HCT116 (cell line): ENCODE measurements around the gene TEAD1. TPM values are rescaled to one million over a fixed set of nuclear protein-coding genes. Genes with fewer than 3 reads are reported as not detected.

Source experiments
- ATAC-seq: fragments of 200-7000 bp; cut with Tn5 transposase; 2 replicates; pipeline ENCODE4 v1.9.1; 2020; ENCODE audit warnings: mild to moderate bottlenecking, moderate library complexity
- BruUV-seq: library from RNA; stranded (reverse); fragments of 400-500 nt; replicated peaks from 2 replicates; lab custom pipeline; 2021; lab: Mats Ljungman, UMichigan
- CTCF ChIA-PET: fragments of 300-600 bp; sonication (Branson Sonifier 250); formaldehyde crosslinking; loops from one replicate; lab custom pipeline; 2021; ENCODE audit warnings: antibody characterized with exemption; lab: Charles Lee
- POLR2A ChIA-PET: fragments of 300-600, 350-600 bp; sonication (Branson Sonifier 250); formaldehyde crosslinking; loops from one replicate; lab custom pipeline; 2021; ENCODE audit warnings: antibody characterized with exemption; lab: Charles Lee
- RAD21 ChIA-PET, 2 experiments: fragments of 300-600 bp; sonication (Branson Sonifier 250); formaldehyde crosslinking; loops; one replicate each; lab custom pipeline; 2023; ENCODE audit warnings: low total read pairs in 2 of 2; ENCODE audit not compliant: uncharacterized antibody in 2 of 2, unreplicated experiment in 2 of 2, low non-redundant PET in 1 of 2; lab: Charles Lee
- DNase-seq: peaks from one replicate; pipeline ENCODE4 v3.0.0-alpha.2; 2010; ENCODE audit warnings: low read depth, low spot score
- H2AFZ ChIP-seq: fragments of 200-600 bp; shearing (Covaris generic), sonication (generic); 2 replicates; pipeline ENCODE4 v1.6.1; 2017; ENCODE audit warnings: low read depth, mixed run types, mixed read lengths, antibody characterized with exemption, low read length; ENCODE audit not compliant: poor library complexity, severe bottlenecking
- H3K27ac ChIP-seq: 2 replicates; pipeline ENCODE4 v1.5.1; 2012; ENCODE audit warnings: low read depth, low read length
- H3K27me3 ChIP-seq: fragments of 200-600 bp; sonication (generic); 2 replicates; pipeline ENCODE4 v1.6.1; 2016; ENCODE audit warnings: mixed run types, low read length, mixed read lengths; ENCODE audit not compliant: insufficient read depth
- H3K36me3 ChIP-seq, 2 experiments: fragments of 200-500 bp in 1 of 2; fragments of 200-600 bp in 1 of 2; sonication (Bioruptor generic) in 1 of 2; sonication (generic) in 1 of 2; 2 replicates each; pipeline versions ENCODE4 v1.5.1 to v1.6.1; 2014 to 2016; ENCODE audit warnings: low read length in 2 of 2, inconsistent platforms in 1 of 2, mixed read lengths in 1 of 2, mixed run types in 1 of 2; ENCODE audit not compliant: insufficient read depth in 2 of 2, control insufficient read depth in 1 of 2
- H3K4me1 ChIP-seq, 2 experiments: fragments of 200-600 bp in 1 of 2; sonication (generic) in 1 of 2; 2 replicates each; pipeline versions ENCODE4 v1.5.1 to v1.6.1; 2012 to 2017; ENCODE audit warnings: low read length in 2 of 2, inconsistent platforms in 1 of 2, mild to moderate bottlenecking in 1 of 2, mixed read lengths in 1 of 2, mixed run types in 1 of 2, moderate library complexity in 1 of 2; ENCODE audit not compliant: insufficient read depth in 2 of 2, control insufficient read depth in 1 of 2
- H3K4me2 ChIP-seq: fragments of 200-600 bp; sonication (generic); 2 replicates; pipeline ENCODE4 v1.6.1; 2017; ENCODE audit warnings: mixed run types, low read length, mixed read lengths
- H3K4me3 ChIP-seq, 2 experiments: fragments of 200-600 bp in 1 of 2; sonication (generic) in 1 of 2; replicated peaks in 1 of 2; 2 replicates each; pipeline ENCODE4 v1.5.1; 2011 to 2016; ENCODE audit warnings: low read length in 2 of 2, control low read depth in 1 of 2, low read depth in 1 of 2, mild to moderate bottlenecking in 1 of 2, mixed read lengths in 1 of 2, mixed run types in 1 of 2
- H3K79me2 ChIP-seq: fragments of 200-600 bp; sonication (generic); 2 replicates; pipeline ENCODE4 v1.6.1; 2017; ENCODE audit warnings: mild to moderate bottlenecking, mixed run types, low read length, moderate library complexity, mixed read lengths; ENCODE audit not compliant: insufficient read depth
- H3K9ac ChIP-seq: fragments of 200-600 bp; sonication (generic); 2 replicates; pipeline ENCODE4 v1.6.1; 2016; ENCODE audit warnings: low read length, mixed read lengths
- H3K9me2 ChIP-seq: fragments of 200-600 bp; sonication (generic), shearing (Covaris generic); 2 replicates; pipeline ENCODE4 v1.6.1; 2017; ENCODE audit warnings: mixed run types, mild to moderate bottlenecking, moderate library complexity; ENCODE audit not compliant: insufficient read depth
- H3K9me3 ChIP-seq, 2 experiments: fragments of 200-500 bp in 1 of 2; fragments of 200-600 bp in 1 of 2; sonication (Bioruptor generic) in 1 of 2; sonication (generic) in 1 of 2; 2 replicates each; pipeline ENCODE4 v1.6.1; 2014 to 2017; ENCODE audit warnings: low read length in 2 of 2, mixed read lengths in 2 of 2, inconsistent platforms in 1 of 2, low read depth in 1 of 2, mild to moderate bottlenecking in 1 of 2, mixed run types in 1 of 2, moderate library complexity in 1 of 2; ENCODE audit not compliant: control insufficient read depth in 1 of 2, insufficient read depth in 1 of 2
- H4K20me1 ChIP-seq: fragments of 200-600 bp; sonication (generic), shearing (Covaris generic); 2 replicates; pipeline ENCODE4 v1.6.1; 2017; ENCODE audit warnings: mixed run types, mild to moderate bottlenecking, moderate library complexity; ENCODE audit not compliant: insufficient read depth
- CTCF ChIP-seq, 3 experiments: fragments of 200-600 bp in 1 of 3; sonication (generic) in 1 of 3; IDR thresholded peaks in 2 of 3; conservative IDR thresholded peaks in 1 of 3; 2 replicates each; pipeline ENCODE4 v1.5.1; 2012 to 2017; ENCODE audit warnings: low read depth in 2 of 3, low read length in 2 of 3, antibody characterized with exemption in 1 of 3, borderline replicate concordance in 1 of 3, control low read depth in 1 of 3, mild to moderate bottlenecking in 1 of 3, mixed read lengths in 1 of 3, mixed run types in 1 of 3, moderate library complexity in 1 of 3; ENCODE audit not compliant: insufficient read depth in 1 of 3
- ELF1 ChIP-seq: IDR thresholded peaks from 2 replicates; pipeline ENCODE4 v1.6.1; 2012; ENCODE audit warnings: low read depth, borderline replicate concordance
- EZH2phosphoT487 ChIP-seq: fragments of 200-600 bp; IDR thresholded peaks from 2 replicates; pipeline ENCODE4 v1.6.1; 2018; ENCODE audit warnings: antibody characterized with exemption, borderline replicate concordance
- MAX ChIP-seq: IDR thresholded peaks from 2 replicates; pipeline ENCODE4 v1.6.1; 2012
- RAD21 ChIP-seq: IDR thresholded peaks from 2 replicates; pipeline ENCODE4 v1.6.1; 2012; ENCODE audit warnings: low read depth, mild to moderate bottlenecking
- SIN3A ChIP-seq: IDR thresholded peaks from 2 replicates; pipeline ENCODE4 v1.6.1; 2012; ENCODE audit warnings: low read depth
- YY1 ChIP-seq: IDR thresholded peaks from 2 replicates; pipeline ENCODE4 v1.6.1; 2011; ENCODE audit warnings: low read length, low read depth, moderate library complexity, mild to moderate bottlenecking; ENCODE audit not compliant: insufficient replicate concordance; ENCODE audit errors: extremely low read depth
- ZBTB33 ChIP-seq: IDR thresholded peaks from 2 replicates; pipeline ENCODE4 v1.6.1; 2011; ENCODE audit warnings: mild to moderate bottlenecking, low read length, moderate library complexity; ENCODE audit not compliant: insufficient replicate concordance; ENCODE audit errors: extremely low read depth
- intact Hi-C: fragments of 100-400 bp; cut with micrococcal nuclease; formaldehyde crosslinking; loops from 2 replicates; pipeline ENCODE4 v1.10.0; 2022
- total RNA-seq: library from RNA; stranded (reverse); gene quantifications from one replicate; pipeline ENCODE4 v1.2.1, GENCODE V29; 2021; ENCODE audit not compliant: unreplicated experiment

The TEAD1 gene
- total RNA-seq, 1 experiment from 2014 or later, result 103 TPM

GRCh38 chr11:12765428-12765827 is 91.2 kb downstream of the TEAD1 start:
- H3K36me3 ChIP-seq, result peaks cover 8% of the 10 kb centered on the region in 2 experiments; a peak in 2 of 4 replicates
- TF ChIP-seq EZH2phosphoT487 (no peak), CTCF (IDR thresholded peaks at IDR 0.05 in 2 of 3, conservative IDR thresholded peaks at IDR 0.05 in 1 of 3; ENCODE audit: borderline replicate concordance in 1 of 3, insufficient read depth in 1 of 3, low read depth in 2 of 3, low read length in 2 of 3) (no peak), MAX (no peak), SIN3A (no peak), RAD21 (no peak), ELF1 (no peak), YY1 (no peak), ZBTB33 (no peak)
- TF ChIP-seq, all 23 proteins: peak for 0
- Histone ChIP-seq H3K9me2 (no peaks in the 10 kb centered on the region), H3K4me2 (no peak overlapping the region), H2AFZ (no peak overlapping the region), H3K4me3 (no peak overlapping the region), H3K27me3 (no peaks in the 10 kb centered on the region), H3K9ac (no peak overlapping the region), H3K27ac (no peak overlapping the region), H4K20me1 (peaks cover 4% of the 10 kb centered on the region; the same call in 1 of the 2 replicates), H3K4me1 (peaks cover 35 to 55% of the 10 kb centered on the region in 2 experiments), H3K79me2 (peaks cover 77% of the 10 kb centered on the region), H3K9me3 (no peaks in the 10 kb centered on the region)
- POLR2A ChIA-PET, result no interaction called here
- intact Hi-C loops, result no loop called here
- CTCF ChIA-PET, result no interaction called here
- no peak for DNase-seq
- no peak for ATAC-seq
- no TSS peak for BruUV-seq
- RAD21 ChIA-PET, result no interaction called here
